ENCODE results near the gene UBR1.

DNA sequence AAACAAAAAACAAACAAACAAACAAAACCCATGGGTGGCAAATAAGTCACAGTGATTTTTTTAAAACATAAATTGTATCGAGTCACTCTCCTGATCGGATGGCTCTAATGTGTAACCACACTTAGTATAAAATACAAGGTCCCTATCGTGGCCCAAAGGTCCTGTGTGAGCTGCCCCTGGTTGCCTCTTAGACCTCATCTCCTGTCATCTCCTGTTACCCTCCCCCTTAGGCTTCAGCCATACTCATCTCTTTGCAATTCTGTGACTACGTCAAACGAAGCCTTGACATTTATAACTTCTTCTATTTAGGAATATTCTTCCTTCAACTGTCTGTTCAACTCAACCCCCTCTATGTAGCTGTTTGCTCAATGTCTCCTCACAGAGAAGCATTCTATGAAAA lies 141.4 kb downstream of the UBR1 start:
- TF ChIP-seq POLR2AphosphoS5 (IDR thresholded peaks at IDR 0.05): no peak
- TF ChIP-seq, protein P1, sequence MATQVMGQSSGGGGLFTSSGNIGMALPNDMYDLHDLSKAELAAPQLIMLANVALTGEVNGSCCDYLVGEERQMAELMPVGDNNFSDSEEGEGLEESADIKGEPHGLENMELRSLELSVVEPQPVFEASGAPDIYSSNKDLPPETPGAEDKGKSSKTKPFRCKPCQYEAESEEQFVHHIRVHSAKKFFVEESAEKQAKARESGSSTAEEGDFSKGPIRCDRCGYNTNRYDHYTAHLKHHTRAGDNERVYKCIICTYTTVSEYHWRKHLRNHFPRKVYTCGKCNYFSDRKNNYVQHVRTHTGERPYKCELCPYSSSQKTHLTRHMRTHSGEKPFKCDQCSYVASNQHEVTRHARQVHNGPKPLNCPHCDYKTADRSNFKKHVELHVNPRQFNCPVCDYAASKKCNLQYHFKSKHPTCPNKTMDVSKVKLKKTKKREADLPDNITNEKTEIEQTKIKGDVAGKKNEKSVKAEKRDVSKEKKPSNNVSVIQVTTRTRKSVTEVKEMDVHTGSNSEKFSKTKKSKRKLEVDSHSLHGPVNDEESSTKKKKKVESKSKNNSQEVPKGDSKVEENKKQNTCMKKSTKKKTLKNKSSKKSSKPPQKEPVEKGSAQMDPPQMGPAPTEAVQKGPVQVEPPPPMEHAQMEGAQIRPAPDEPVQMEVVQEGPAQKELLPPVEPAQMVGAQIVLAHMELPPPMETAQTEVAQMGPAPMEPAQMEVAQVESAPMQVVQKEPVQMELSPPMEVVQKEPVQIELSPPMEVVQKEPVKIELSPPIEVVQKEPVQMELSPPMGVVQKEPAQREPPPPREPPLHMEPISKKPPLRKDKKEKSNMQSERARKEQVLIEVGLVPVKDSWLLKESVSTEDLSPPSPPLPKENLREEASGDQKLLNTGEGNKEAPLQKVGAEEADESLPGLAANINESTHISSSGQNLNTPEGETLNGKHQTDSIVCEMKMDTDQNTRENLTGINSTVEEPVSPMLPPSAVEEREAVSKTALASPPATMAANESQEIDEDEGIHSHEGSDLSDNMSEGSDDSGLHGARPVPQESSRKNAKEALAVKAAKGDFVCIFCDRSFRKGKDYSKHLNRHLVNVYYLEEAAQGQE (IDR thresholded peaks at IDR 0.05; ENCODE audit: borderline replicate concordance): no peak
- TF ChIP-seq, protein P2, sequence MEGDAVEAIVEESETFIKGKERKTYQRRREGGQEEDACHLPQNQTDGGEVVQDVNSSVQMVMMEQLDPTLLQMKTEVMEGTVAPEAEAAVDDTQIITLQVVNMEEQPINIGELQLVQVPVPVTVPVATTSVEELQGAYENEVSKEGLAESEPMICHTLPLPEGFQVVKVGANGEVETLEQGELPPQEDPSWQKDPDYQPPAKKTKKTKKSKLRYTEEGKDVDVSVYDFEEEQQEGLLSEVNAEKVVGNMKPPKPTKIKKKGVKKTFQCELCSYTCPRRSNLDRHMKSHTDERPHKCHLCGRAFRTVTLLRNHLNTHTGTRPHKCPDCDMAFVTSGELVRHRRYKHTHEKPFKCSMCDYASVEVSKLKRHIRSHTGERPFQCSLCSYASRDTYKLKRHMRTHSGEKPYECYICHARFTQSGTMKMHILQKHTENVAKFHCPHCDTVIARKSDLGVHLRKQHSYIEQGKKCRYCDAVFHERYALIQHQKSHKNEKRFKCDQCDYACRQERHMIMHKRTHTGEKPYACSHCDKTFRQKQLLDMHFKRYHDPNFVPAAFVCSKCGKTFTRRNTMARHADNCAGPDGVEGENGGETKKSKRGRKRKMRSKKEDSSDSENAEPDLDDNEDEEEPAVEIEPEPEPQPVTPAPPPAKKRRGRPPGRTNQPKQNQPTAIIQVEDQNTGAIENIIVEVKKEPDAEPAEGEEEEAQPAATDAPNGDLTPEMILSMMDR (IDR thresholded peaks at IDR 0.05; ENCODE audit: poor library complexity, severe bottlenecking): no peak
